ACC112 (cell line): ENCODE results near the gene CASZ1.

ENCODE experiments used
- H2AFZ ChIP-seq: fragments of 200-600 bp; sonication (generic); one replicate; pipeline ENCODE4 v1.6.0; 2017; ENCODE audit warnings: antibody characterized with exemption, low read length; ENCODE audit not compliant: unreplicated experiment
- H3K27ac ChIP-seq: fragments of 200-600 bp; sonication (generic); 2 replicates; pipeline ENCODE4 v1.5.1; 2014; ENCODE audit warnings: low read depth, mild to moderate bottlenecking, antibody characterized with exemption, low read length, moderate library complexity
- H3K27me3 ChIP-seq: fragments of 200-600 bp; sonication (generic); 2 replicates; pipeline ENCODE4 v1.6.1; 2014; ENCODE audit warnings: mild to moderate bottlenecking, antibody characterized with exemption, low read length, moderate library complexity, mixed read lengths; ENCODE audit not compliant: insufficient read depth
- H3K36me3 ChIP-seq: fragments of 200-600 bp; sonication (generic); 2 replicates; pipeline ENCODE4 v1.6.1; 2016; ENCODE audit warnings: mild to moderate bottlenecking, antibody characterized with exemption, low read length, moderate library complexity, mixed read lengths; ENCODE audit not compliant: insufficient read depth
- H3K4me1 ChIP-seq: fragments of 200-600 bp; sonication (generic); one replicate; pipeline ENCODE4 v1.6.1; 2016; ENCODE audit warnings: low read length, mixed read lengths; ENCODE audit not compliant: insufficient read depth, unreplicated experiment, control insufficient read depth
- H3K4me3 ChIP-seq: fragments of 200-600 bp; sonication (generic); 2 replicates; pipeline ENCODE4 v1.5.1; 2014; ENCODE audit warnings: mild to moderate bottlenecking, low read depth, low read length
- H3K79me2 ChIP-seq: fragments of 200-600 bp; sonication (generic); one replicate; pipeline ENCODE4 v1.6.0; 2016; ENCODE audit warnings: low read length; ENCODE audit not compliant: control insufficient read depth, unreplicated experiment, insufficient read depth

CASZ1 gene

DNA sequence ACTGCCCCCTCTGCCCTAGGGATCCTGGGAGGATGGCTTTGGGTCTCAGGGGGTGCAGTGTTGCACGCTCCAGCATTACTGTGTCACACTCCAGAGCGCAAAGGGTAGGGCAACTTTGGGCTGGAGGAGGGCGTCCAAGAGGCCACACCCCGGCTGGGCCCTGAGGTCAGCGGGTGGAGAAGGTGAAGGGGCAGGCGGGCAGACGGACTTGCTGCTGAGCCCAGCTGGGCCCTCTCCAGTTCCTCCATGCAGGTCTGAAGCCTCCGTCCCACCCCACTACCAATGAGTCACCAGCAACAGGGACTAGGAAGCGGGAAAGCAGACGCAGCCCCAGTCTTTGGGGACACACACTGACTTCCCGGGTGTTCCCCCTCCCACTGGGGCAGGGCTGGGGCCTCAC, 116.0 kb downstream of the CASZ1 start:
- Histone ChIP-seq H3K36me3 (no peaks in the 10 kb centered on the region), H2AFZ (no peak overlapping the region), H3K27ac (no peak overlapping the region), H3K4me1 (no peaks in the 10 kb centered on the region), H3K79me2 (no peaks in the 10 kb centered on the region), H3K4me3 (no peak overlapping the region), H3K27me3 (no peaks in the 10 kb centered on the region; the same call in 1 of the 2 replicates)

DNA sequence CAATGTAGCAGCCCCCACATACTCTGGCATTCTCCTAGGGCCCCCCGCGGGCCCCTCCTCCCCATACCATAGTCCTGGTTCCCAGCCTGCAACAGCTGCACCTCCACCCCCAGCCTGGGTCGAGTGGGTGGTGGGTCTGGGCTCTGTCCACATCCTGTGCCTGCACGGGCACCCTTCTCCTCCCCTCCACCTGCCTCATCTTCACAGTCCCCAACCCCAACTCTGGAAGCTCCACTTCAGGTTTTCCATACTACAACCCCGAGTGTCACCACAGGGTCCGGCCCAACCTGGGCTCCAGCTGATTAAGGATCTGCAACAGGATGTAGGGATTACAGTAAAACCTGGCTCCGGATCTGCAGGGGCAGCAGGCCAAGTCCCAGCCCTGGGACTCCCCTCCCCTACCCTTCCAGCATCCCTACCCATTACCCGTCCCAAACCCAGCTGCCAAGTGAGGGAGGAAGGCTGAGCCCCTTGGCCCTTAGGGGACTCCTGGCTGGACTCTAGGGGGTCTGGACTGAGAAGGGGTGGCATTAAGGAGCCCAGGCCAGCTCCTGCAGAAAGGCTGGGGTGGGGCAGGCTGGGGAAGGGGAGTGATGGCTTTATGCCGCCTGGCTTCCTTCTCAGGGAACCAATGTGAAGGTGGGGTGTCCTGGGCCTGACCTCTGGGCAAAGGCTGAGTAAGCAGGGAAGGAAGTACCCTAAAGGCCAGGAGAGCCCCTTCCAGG, 116.8 kb downstream of the CASZ1 start:
- H3K27me3 ChIP-seq: no peaks in the 10 kb centered on the region; the same call in 1 of the 2 replicates

DNA sequence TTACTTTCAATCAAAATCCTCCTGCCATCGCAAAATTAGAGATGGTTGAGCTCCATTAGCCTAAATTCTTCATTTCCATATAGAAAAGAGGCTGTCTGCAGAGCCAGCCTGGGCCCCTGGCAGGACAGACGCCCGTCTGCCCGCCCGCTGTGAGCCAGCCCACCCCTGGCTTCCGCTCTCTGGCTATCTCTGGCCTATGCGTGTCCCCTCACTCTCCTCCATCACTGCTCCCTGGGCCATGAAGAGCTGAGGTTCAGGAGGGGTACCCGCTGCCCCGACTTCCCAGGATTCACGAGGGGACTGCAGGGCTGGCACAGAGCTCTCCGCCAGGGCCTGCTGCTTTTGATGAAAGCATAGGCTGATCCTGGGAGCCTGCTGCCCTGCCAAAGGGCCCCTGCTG, 117.6 kb downstream of the CASZ1 start:
- Histone ChIP-seq H3K27ac (no peak overlapping the region), H2AFZ (no peak overlapping the region), H3K4me1 (no peaks in the 10 kb centered on the region), H3K79me2 (no peaks in the 10 kb centered on the region), H3K36me3 (no peaks in the 10 kb centered on the region), H3K27me3 (no peaks in the 10 kb centered on the region; the same call in 1 of the 2 replicates), H3K4me3 (no peak overlapping the region)

More for the DNA sequence above, 116.8 kb downstream of the CASZ1 start:
- Histone ChIP-seq H2AFZ (no peak overlapping the region), H3K79me2 (no peaks in the 10 kb centered on the region), H3K36me3 (no peaks in the 10 kb centered on the region), H3K27ac (no peak overlapping the region), H3K4me3 (no peak overlapping the region), H3K4me1 (no peaks in the 10 kb centered on the region)

DNA sequence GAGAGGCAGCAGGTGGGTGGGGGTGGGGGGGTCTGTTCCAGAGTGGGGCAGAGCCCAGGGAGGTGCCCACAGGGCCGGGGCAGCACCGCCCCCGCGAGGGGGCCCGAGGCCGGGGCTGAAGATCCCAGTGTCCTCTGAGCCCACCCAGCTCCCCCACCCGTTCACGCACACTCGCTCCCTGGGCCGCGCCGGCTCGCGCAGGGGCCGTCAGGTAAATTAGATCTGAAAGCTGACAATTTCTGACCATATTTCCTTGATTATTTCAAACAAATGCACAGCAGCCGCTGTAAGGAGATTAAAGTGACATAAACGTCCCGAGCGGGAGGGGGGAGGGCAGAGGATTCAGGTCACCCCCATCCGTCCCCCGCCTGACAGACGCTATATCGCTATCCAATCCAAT, 118.0 kb downstream of the CASZ1 start:
- no peaks in the 10 kb centered on the region for H3K4me1 ChIP-seq
- H2AFZ ChIP-seq: no peak overlapping the region
- H3K36me3 ChIP-seq: no peaks in the 10 kb centered on the region
- peaks cover 2% of the 10 kb centered on the region for H3K27me3 ChIP-seq
- no peak overlapping the region for H3K27ac ChIP-seq
- H3K4me3 ChIP-seq: no peak overlapping the region
- no peaks in the 10 kb centered on the region for H3K79me2 ChIP-seq

DNA sequence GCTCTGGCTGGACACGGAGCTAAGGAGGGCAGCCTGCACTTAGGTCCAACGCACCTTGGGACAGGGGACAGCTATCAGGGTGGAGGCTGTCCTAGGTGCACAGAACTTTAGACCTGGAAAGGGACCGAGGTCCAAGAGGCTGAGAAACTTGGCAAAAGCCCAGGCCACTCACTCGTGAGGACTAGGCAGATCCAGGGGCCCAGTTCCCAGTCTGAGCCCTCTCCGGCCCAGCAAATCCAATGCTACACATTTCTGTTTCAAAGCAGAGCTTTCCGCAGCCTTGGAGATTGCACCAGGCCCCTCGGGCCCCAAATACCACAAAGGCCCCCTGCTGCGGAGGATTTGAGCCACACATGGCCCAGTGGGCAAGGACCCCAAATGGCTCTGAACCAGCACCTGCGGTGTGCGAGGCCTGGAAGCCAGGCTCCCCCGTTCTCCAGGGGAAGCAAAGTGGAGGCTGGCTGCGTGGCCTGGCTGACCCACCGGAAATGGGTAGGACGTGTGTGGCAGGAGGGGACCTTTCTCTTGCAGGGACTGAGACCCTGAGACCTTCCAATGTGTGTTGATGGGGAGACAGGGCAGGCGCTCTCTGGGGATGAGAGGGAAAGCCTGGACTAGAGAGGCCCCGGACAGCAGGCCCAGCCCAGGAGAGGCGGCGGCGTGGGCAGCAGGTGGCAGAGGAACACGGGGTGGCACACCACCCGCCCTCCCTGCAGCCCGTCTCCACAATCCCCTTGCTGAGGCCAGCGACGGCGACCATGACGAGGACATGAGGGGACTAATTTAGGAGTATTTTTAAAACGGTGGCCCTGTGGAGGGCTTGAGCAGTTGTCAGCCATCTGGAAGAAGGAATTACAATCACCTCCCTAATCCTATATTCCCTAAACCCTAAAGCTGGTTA, 118.7 kb downstream of the CASZ1 start:
- Histone ChIP-seq H3K27ac (no peak overlapping the region), H3K79me2 (no peaks in the 10 kb centered on the region)

DNA sequence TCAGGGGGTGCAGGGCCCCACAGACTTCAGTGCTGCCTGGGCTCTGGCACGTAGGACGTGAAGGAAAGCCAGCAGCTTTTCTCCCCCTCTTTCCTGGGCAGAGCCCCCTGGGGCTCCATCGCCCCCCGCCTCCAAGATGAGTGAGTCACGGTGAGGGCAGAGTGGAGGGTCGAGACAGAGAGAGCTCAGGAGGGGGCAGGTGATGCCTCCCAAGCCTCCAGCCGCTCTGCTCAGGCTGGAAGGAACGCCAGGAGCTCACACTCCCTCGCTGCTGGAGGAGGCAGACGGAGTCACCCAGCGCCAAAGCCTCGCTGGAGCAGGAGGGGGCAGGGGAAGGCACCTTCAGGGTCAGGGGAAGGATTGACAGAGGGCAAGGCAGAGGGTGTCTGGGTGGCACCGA, 119.5 kb downstream of the CASZ1 start:
- no peaks in the 10 kb centered on the region for H3K4me1 ChIP-seq
- no peaks in the 10 kb centered on the region for H3K79me2 ChIP-seq
- no peak overlapping the region for H3K27ac ChIP-seq
- no peak overlapping the region for H2AFZ ChIP-seq
- no peak overlapping the region for H3K4me3 ChIP-seq
- peaks cover 12% of the 10 kb centered on the region for H3K27me3 ChIP-seq
- H3K36me3 ChIP-seq: no peaks in the 10 kb centered on the region

More for the DNA sequence above, 118.7 kb downstream of the CASZ1 start:
- no peaks in the 10 kb centered on the region for H3K4me1 ChIP-seq
- H2AFZ ChIP-seq: no peak overlapping the region
- peaks cover 6% of the 10 kb centered on the region for H3K27me3 ChIP-seq
- no peaks in the 10 kb centered on the region for H3K36me3 ChIP-seq
- no peak overlapping the region for H3K4me3 ChIP-seq

DNA sequence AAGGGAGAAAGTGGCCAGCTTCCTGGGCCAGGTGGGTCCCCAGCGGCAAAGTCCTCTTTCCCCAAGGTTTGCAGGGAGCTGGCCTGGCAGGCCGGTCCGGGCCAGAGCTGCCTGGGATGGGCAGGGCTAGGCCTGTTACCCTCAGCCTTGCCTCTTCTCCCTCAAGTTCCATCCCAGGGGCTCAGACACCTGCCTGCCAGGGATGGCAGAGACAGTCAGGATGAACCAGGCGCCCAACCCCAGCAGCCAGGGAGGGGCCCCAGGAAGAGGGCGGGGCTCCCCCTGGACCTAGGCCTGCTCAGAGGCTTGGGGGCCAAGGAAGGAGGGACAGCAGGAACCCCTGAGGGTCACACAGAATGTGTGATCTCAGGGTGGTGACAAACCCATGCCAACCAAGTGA, 120.6 kb downstream of the CASZ1 start:
- H2AFZ ChIP-seq: no peak overlapping the region
- H3K36me3 ChIP-seq: no peaks in the 10 kb centered on the region
- H3K27ac ChIP-seq: no peak overlapping the region
- no peaks in the 10 kb centered on the region for H3K79me2 ChIP-seq
- no peak overlapping the region for H3K4me3 ChIP-seq
- H3K27me3 ChIP-seq: peaks cover 19% of the 10 kb centered on the region
- H3K4me1 ChIP-seq: no peaks in the 10 kb centered on the region

DNA sequence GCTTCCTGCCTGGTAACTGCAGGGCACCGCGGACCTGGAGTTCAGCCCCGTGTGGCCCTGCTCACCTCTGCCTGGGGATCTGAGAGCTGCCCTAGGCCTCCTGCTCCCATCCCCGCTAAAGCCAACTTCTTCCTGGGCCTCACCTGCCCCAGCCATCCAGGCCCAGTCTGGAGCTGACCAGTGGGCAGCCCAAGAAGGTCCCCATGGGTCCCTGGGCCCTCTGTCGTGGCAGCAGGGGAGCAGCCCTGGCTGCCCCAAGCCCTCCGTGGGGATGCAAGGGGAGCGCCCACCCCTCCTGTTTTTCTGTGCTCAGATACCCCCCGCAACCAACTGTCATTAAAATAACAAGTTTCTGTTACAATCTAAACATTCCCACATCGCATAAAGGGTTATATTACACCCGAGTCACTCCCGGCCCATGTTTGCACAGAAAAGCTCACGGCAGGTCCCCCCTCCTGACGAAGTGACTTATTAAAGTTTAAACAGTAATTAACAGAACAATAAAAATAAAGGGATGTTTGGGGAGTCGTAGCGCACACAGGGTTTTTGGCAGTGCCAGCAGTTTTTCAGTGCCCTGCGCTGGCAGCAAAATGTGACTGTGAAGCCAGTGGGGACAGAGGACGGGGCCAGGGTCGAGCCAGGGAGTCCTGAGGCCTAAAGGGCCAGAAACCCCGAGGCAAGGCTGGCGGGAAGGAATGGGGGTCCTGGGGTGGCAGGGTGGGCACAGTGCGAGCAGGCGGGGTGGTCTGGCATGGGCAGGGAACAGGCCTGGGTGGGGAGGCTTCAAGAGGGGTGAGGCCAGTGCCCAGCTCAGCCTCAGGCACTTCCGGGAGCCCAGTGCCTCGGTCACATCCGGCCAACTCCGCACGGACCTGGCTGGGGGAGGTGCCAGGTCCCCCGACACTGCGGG, 121.5 kb downstream of the CASZ1 start:
- no peaks in the 10 kb centered on the region for H3K79me2 ChIP-seq
- no peaks in the 10 kb centered on the region for H3K36me3 ChIP-seq
- H3K4me3 ChIP-seq: no peak overlapping the region
- H3K27ac ChIP-seq: no peak overlapping the region
- H2AFZ ChIP-seq: no peak overlapping the region
- H3K4me1 ChIP-seq: no peaks in the 10 kb centered on the region
- H3K27me3 ChIP-seq: peaks cover 19% of the 10 kb centered on the region

DNA sequence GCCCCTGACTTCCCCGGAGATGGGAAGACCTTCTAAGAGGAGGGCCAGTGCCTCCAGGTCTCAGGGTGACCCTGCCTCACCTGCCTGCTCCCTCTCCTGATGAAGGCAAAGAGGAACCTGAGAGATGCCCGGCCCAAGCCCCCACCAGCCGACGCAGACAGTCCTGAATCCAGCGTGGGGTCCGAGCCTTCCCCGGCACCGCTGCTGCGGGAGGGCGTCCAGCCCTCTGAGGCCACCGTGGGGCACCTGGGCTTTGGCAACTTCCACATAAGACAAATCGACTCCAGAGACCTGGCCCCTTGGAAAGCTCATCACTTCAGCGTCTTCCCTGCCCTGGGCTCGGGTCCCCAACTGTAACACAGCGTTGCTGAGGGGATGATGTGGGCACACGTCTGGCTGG, 122.2 kb downstream of the CASZ1 start:
- H3K79me2 ChIP-seq: no peaks in the 10 kb centered on the region
- H3K36me3 ChIP-seq: no peaks in the 10 kb centered on the region
- H3K4me1 ChIP-seq: no peaks in the 10 kb centered on the region
- peaks cover 19% of the 10 kb centered on the region for H3K27me3 ChIP-seq
- no peak overlapping the region for H2AFZ ChIP-seq
- H3K4me3 ChIP-seq: no peak overlapping the region
- no peak overlapping the region for H3K27ac ChIP-seq

DNA sequence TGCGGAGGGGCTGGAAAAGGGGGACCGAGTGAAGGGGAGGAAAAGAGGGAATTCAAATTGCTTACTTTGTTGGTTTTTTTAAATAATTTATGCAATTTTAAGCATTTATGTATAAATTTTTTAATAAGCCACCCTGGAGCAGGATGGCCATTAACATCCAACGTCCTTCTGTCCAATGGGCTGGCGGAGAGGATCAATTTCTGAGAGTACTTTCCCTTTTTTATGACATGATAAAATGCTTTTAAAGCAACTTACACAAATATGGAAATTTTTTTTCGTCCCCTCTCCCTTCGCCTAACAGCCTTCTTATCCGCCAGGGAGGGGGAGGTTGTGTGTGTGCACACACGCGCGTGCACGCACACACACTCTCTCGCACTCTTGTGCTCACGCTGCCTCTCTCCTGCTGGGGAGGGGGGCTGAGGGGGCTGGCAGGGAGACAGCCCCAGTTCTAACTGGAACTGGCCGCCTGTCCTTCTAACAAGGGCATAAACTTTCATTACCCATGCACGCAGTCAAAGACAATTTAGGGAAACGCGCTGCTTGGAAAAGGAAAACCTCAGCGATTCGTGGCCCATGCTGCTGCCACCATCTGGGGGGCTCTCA, 123.2 kb downstream of the CASZ1 start:
- no peaks in the 10 kb centered on the region for H3K4me1 ChIP-seq
- no peaks in the 10 kb centered on the region for H3K36me3 ChIP-seq
- H3K4me3 ChIP-seq: no peak overlapping the region

More for the DNA sequence above, 123.2 kb downstream of the CASZ1 start:
- Histone ChIP-seq H2AFZ (no peak overlapping the region), H3K27me3 (peaks cover 19% of the 10 kb centered on the region), H3K79me2 (no peaks in the 10 kb centered on the region), H3K27ac (no peak overlapping the region)
